Measurements from ENCODE around the gene FRMD3.

The FRMD3 gene

DNA sequence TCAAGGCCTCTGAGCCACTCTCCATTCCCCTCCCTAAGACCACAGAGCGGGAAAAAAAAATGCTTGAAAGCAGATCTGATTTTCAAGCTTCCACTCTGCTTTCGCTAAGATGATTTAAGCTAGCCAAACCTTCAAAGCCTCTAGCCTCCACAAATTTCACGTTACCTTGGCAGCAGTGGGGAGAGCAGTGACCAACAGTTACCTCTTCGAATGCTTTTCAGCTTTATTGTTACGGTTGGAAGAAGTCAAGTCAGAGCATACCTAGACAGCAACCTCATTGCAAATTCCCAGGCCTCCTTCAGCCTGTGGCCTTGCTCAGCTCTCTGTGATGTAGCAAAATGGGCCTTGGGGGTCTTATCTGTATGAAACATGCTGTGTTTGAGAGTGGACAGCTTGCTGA, 89.6 kb downstream of the FRMD3 start:
- Mint-ChIP-seq H3K27ac (no peak overlapping the region), H3K27me3 (no peaks in the 10 kb centered on the region), H3K9me3 (no peaks in the 10 kb centered on the region), H3K36me3 (ENCODE audit: low read depth) (no peaks in the 10 kb centered on the region), H3K4me3 (no peak overlapping the region), H3K4me1 (ENCODE audit: low read depth) (no peaks in the 10 kb centered on the region)

DNA sequence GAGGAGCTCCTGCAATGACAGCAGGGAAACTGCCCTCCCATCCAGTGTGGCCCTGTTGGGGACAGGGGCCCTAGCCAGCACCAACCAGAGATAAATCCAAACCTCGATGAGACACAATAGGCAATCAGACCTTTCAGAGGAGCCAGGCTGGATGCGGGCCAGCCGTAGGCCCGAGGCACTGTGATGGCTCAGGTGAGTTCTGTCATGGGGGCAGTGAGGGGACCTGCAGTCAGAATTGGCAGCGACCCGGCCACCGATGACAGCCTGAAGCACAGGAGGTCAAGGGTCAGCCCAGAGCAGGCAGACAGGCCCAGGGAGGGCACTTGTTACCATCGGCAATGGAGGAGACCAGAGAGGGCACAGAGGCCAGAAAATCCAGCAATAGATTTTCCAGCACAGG, 90.8 kb downstream of the FRMD3 start:
- Mint-ChIP-seq H3K27ac (no peak overlapping the region), H3K9me3 (no peaks in the 10 kb centered on the region), H3K4me1 (ENCODE audit: low read depth) (no peaks in the 10 kb centered on the region), H3K27me3 (no peaks in the 10 kb centered on the region), H3K4me3 (no peak overlapping the region), H3K36me3 (ENCODE audit: low read depth) (no peaks in the 10 kb centered on the region)

DNA sequence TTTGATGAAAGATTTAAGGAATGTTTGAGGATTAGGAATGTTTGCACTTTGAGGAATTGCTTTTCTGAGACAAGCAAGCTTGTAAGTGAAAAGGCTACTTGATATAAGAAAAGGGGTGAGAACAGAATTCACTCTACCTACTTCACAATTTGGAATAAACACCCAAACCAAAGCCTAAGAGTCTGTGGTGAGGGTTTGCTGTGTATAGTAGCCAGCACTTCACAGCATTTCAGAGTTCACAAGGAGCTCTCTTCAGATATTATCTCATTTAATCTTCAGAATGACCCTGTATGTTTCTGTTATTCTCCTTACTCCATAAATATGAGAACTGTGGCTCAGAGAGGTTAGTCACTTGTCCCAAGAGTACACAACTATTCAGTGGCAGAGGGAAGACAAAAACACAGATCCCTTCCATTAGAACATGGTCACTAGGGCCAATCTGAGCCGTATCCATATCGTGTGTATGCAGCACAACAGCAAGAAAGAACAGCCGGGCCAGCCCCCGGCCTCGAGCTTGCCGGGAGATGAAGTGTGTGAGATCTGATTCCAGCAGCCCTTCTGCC, 92.4 kb downstream of the FRMD3 start:
- H3K4me1 Mint-ChIP-seq (ENCODE audit: low read depth): no peaks in the 10 kb centered on the region
- no peaks in the 10 kb centered on the region for H3K36me3 Mint-ChIP-seq (ENCODE audit: low read depth)
- H3K27me3 Mint-ChIP-seq: no peaks in the 10 kb centered on the region
- no peak overlapping the region for H3K27ac Mint-ChIP-seq
- no peaks in the 10 kb centered on the region for H3K9me3 Mint-ChIP-seq
- no peak overlapping the region for H3K4me3 Mint-ChIP-seq

DNA sequence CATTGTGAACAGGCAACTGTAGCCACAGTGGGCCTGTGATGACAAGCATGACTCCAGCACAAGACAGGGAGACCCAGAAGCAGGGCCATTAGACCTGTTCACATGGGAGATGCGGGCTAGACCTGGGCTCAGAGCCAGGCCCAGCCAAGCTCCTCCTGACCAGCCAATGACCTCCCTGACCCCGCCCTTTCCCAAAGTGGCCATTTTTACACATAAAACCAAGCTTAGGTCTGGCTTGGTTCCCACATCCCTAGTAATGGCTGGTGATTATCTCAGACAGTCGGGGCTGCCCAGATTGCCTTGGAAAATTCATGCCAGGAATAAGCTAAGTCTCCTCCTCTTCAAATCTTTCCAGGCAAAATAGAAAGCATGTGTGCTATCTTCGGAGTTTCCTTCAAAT, 94.1 kb downstream of the FRMD3 start:
- Mint-ChIP-seq H3K27ac (no peak overlapping the region), H3K36me3 (ENCODE audit: low read depth) (no peaks in the 10 kb centered on the region), H3K27me3 (no peaks in the 10 kb centered on the region)

DNA sequence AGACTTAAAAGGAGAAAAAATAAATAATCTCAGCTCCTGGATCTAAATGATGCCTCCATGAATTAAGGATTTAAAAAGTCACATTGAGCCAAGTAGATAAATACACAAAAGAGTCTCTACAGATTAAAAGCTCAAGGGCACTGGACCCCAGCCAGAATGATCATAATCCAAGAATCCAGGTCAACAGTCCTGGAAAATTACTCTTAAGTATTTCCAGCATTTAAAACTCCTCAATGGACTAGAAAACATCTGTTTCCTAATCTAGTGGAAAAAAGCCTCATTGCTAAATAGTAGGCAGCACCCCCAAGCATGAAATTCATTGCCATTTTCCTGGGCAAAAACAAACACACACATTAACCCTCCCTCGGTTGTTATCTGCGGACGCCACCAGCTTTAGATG, 96.8 kb downstream of the FRMD3 start:
- Mint-ChIP-seq H3K4me3 (no peak overlapping the region), H3K27me3 (no peaks in the 10 kb centered on the region), H3K9me3 (no peaks in the 10 kb centered on the region), H3K4me1 (ENCODE audit: low read depth) (no peaks in the 10 kb centered on the region), H3K27ac (no peak overlapping the region), H3K36me3 (ENCODE audit: low read depth) (no peaks in the 10 kb centered on the region)

More for the DNA sequence above, 94.1 kb downstream of the FRMD3 start:
- Mint-ChIP-seq H3K9me3 (no peaks in the 10 kb centered on the region), H3K4me1 (ENCODE audit: low read depth) (no peaks in the 10 kb centered on the region), H3K4me3 (no peak overlapping the region)

DNA sequence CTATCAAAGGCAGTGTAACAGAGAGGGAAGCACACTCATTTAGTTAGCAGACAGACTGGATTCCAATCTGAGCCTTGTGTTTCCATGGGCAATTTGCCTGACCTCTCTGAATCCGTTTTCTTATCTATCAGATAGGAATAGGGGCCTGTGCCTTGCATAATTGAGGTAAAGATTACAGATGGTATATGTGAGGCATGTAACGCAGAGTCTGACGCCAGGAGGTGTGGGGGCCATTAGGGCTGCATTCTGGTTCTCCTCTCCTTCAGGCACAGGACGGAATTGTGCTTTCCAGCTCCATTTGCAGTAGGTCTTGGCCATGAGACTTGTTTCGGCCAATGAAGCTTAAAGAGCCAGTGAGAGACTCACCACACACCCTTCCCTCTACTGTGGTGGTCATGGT, 97.6 kb downstream of the FRMD3 start:
- H3K27me3 Mint-ChIP-seq: no peaks in the 10 kb centered on the region

DNA sequence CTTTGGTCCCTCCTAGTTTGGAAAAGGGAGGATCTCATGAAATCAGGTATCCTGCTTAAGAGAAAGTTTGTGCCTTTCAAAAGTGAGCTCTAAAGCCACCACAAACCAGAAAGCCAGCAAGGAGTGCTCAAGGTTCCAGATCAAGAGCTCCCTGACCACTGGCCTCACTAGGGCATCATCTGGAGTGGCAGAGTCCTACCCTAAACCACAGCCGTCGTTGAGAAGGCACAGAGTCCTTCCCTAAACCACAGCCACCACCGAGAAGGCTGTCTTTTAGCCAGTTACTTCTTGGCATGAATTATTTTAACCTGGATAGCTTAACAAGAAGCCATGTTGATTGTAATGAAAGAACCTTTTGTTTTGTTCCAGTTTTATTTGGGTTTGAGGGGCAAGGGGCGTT, 102.9 kb downstream of the FRMD3 start:
- Mint-ChIP-seq H3K4me3 (no peak overlapping the region), H3K27me3 (no peaks in the 10 kb centered on the region), H3K9me3 (no peaks in the 10 kb centered on the region), H3K27ac (no peak overlapping the region), H3K36me3 (ENCODE audit: low read depth) (no peaks in the 10 kb centered on the region), H3K4me1 (ENCODE audit: low read depth) (no peaks in the 10 kb centered on the region)

More for the DNA sequence above, 97.6 kb downstream of the FRMD3 start:
- Mint-ChIP-seq H3K4me1 (ENCODE audit: low read depth) (no peaks in the 10 kb centered on the region), H3K27ac (no peak overlapping the region), H3K4me3 (no peak overlapping the region), H3K9me3 (no peaks in the 10 kb centered on the region), H3K36me3 (ENCODE audit: low read depth) (no peaks in the 10 kb centered on the region)

DNA sequence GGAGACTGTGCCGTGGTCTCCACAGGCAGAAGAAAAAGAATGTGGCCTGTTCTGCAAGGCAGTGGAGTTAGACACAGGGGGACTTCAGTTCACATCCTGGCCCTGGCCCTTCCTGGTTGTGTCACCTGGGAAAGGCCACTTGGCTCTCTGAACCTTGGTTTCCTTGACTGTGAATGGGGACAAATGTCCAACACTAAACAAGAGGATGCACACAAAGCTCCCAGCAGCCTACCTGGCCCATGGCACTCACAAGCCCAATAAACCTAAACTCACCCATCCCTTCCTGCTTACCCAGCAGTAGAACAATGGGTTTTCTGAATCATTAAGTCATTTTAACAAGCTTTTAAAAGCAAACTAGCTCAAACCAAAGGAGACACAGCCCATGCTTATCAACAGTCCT, 103.9 kb downstream of the FRMD3 start:
- H3K27me3 Mint-ChIP-seq: no peaks in the 10 kb centered on the region

DNA sequence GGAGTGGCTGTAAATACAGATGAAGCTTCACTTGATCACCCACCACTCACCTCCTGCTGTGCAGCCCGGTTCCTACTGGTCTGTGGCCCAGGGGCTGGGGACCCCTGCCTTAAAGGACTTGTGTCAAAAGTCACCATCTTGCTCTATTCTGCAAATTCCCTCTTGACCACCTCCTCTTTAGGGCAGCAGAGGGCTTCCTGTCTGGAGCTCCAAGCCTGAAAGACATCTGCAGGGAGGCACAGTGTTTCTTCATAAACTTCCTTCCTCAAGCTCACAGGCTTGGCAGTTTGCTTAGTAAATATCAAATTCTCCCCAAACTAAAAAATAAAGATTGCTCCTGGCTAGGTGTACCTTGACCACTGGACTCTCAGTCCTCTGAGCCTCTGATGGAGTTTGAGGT, 104.4 kb downstream of the FRMD3 start:
- Mint-ChIP-seq H3K27ac (no peak overlapping the region), H3K27me3 (no peaks in the 10 kb centered on the region), H3K9me3 (no peaks in the 10 kb centered on the region), H3K36me3 (ENCODE audit: low read depth) (no peaks in the 10 kb centered on the region), H3K4me3 (no peak overlapping the region), H3K4me1 (ENCODE audit: low read depth) (no peaks in the 10 kb centered on the region)

More for the DNA sequence above, 103.9 kb downstream of the FRMD3 start:
- H3K36me3 Mint-ChIP-seq (ENCODE audit: low read depth): no peaks in the 10 kb centered on the region
- no peaks in the 10 kb centered on the region for H3K4me1 Mint-ChIP-seq (ENCODE audit: low read depth)
- H3K4me3 Mint-ChIP-seq: no peak overlapping the region
- H3K27ac Mint-ChIP-seq: no peak overlapping the region
- no peaks in the 10 kb centered on the region for H3K9me3 Mint-ChIP-seq

DNA sequence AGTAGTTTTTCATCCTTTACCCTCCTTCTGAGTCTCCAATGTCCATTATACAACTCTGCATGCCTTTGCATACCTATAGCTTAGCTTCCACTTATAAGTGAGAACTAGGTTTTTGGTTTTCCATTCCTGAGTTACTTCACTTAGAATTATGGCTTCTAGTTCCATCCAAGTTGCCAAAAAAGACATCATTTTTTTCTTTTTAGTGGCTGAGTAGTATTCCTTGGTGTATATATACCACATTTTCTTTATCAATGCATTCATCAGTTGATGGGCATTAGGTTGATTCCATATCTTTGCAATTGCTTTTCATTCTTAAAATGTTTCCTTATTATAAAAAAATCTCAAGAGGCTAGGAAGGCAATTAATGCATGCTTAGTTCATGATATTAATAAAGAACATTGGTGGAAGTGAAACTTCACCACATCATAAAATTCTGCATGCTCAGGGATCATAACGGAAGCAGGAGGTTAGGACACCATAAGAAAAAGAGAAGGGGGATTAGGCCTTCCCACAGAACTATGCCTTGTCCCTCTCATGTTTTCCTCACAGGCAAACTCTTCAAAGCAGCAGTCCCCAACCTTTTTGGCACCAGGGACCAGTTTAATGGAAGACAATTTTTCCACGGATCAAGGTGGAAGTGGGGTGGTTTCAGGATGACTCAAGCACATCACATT, 105.2 kb downstream of the FRMD3 start:
- Mint-ChIP-seq H3K36me3 (ENCODE audit: low read depth) (no peaks in the 10 kb centered on the region), H3K27me3 (no peaks in the 10 kb centered on the region), H3K27ac (no peak overlapping the region), H3K9me3 (no peaks in the 10 kb centered on the region), H3K4me1 (ENCODE audit: low read depth) (no peaks in the 10 kb centered on the region), H3K4me3 (no peak overlapping the region)

DNA sequence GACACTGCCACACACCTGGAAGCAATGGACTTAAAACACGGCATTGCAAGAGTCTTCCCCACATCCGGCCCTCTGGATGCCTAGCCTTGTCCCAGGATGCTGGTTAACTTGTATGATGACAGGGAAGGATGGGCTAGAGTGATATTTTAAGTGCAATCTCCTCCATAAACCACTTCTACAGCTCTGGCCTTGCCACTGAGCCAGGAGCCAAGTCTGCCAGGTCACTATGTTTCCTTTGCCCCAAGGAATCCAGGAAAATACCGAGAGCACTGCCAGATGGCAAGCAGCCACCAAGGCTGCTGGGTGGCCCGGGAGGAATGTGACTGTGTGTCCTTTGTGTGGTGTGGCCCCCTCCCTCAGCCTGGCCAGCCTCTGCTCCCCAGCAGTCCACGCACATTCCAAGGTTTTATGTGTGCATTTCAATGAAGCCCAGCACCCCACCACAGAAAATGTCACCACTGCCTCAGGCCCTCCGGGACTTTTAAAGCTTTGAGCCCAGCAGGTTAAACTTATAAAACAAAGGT, 106.0 kb downstream of the FRMD3 start:
- H3K36me3 Mint-ChIP-seq (ENCODE audit: low read depth): no peaks in the 10 kb centered on the region
- H3K9me3 Mint-ChIP-seq: no peaks in the 10 kb centered on the region
- no peaks in the 10 kb centered on the region for H3K27me3 Mint-ChIP-seq
- H3K4me3 Mint-ChIP-seq: no peak overlapping the region
- no peak overlapping the region for H3K27ac Mint-ChIP-seq
- no peaks in the 10 kb centered on the region for H3K4me1 Mint-ChIP-seq (ENCODE audit: low read depth)

DNA sequence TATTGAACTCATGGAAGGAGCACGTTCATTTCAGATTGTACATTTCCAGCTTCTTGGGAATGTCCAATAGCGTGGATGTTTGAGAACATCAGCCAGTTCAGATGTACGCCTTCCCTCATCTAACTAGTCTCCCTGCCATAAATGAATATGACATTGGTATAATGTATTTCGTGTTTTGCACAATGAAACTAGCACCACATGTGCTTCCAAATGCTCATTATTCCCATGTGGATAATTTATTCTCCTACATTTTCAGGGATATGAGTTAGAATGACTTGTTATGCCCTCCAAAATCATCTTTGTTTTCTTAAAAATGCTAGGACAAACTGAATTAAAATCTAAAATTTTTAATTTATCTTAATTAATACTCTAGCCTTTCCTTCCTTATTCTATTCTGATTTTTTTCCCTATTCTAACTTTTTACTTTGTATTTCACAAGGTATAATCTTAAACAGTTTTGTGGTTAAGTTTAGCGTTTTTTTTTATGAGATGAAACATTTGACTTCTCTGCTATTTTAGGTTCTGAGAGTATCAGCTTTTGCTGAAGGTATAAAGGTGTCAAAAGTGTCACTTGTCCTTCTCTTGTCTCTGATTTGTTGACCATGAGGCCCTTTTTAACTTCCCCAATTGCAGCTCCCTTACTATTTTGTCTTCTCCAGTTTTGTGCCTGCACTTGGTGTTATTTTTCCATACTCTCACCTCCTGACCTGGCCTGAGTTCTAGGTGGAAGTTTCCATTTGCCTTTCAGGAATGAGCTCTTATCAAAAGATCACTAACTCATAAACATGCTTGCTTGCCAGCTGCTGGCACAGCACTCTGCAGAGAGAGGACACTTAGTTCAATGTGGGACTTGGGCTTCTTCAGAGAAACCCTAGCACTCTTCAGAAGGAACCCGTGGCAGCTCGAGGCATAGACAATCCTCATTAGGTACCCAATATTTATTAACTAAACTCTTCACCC, 106.8 kb downstream of the FRMD3 start:
- no peak overlapping the region for H3K27ac Mint-ChIP-seq
- H3K36me3 Mint-ChIP-seq (ENCODE audit: low read depth): no peaks in the 10 kb centered on the region
- H3K9me3 Mint-ChIP-seq: no peaks in the 10 kb centered on the region
- H3K4me3 Mint-ChIP-seq: no peak overlapping the region
- H3K27me3 Mint-ChIP-seq: no peaks in the 10 kb centered on the region
- no peaks in the 10 kb centered on the region for H3K4me1 Mint-ChIP-seq (ENCODE audit: low read depth)

DNA sequence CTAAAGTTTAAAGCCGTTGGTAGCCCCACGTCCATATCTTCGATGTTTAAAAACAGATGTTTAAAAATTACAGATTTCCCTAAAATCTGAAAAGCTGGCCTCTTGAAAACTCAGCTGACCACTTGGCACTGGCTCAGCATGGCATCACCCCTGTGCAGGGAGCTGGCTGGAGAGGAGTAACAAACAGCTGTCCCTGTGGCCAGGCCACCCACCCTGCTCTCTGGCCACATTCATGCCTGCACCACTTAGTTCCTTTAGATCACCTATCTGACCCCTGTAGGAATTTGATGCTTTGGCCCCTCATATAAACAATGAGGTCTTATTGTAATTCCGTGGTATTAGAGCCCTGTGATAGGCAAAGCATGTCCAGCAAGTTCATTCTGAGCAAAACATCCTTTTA, 107.5 kb downstream of the FRMD3 start:
- Mint-ChIP-seq H3K4me3 (no peak overlapping the region), H3K4me1 (ENCODE audit: low read depth) (no peaks in the 10 kb centered on the region), H3K9me3 (no peaks in the 10 kb centered on the region), H3K36me3 (ENCODE audit: low read depth) (no peaks in the 10 kb centered on the region), H3K27me3 (no peaks in the 10 kb centered on the region), H3K27ac (no peak overlapping the region)

DNA sequence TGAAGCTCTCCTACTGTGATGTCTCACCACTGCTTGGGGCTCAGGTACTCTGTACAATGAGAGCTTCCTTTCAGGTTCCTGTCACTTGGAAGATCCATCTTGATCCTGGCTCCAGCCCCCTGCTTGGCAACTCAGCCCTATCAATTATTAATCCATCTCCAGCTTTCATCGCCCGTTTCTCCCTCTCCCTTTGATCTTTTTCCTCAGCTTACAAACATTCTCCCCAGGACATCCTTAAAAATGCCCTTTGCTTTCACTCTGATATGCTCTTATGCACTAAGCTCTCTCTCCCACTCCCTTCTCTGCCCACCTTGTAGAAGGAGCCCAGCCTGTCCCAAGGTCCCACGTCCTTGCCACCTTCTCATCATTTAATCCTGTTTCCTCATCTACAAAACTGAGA, 109.0 kb downstream of the FRMD3 start:
- Mint-ChIP-seq H3K9me3 (no peaks in the 10 kb centered on the region), H3K27ac (no peak overlapping the region), H3K27me3 (no peaks in the 10 kb centered on the region), H3K4me1 (ENCODE audit: low read depth) (no peaks in the 10 kb centered on the region), H3K36me3 (ENCODE audit: low read depth) (no peaks in the 10 kb centered on the region), H3K4me3 (no peak overlapping the region)

DNA sequence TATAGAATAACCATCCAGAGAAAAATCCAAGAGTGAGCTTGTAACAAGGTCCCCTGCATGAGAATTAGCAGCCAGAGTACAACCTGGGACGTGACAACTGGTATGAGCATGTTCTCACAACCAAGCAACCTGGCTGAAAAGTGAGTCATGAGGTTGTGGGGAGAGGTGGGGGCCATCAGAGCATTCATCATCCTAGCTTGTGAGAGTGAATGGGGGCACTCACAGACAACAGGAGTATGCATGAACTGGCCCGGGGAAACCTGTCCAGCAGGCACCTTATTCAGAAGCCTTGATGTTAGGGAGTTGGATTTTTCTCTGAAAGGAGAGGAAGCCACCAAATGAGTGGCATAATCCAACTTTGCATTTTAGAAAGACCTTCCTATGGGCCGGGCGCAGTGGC, 113.0 kb downstream of the FRMD3 start:
- Mint-ChIP-seq H3K27ac (no peak overlapping the region), H3K36me3 (ENCODE audit: low read depth) (no peaks in the 10 kb centered on the region), H3K4me1 (ENCODE audit: low read depth) (no peaks in the 10 kb centered on the region), H3K27me3 (no peaks in the 10 kb centered on the region), H3K4me3 (no peak overlapping the region), H3K9me3 (no peaks in the 10 kb centered on the region)
